K562 (cell line): Measurements from ENCODE around the gene SIRT4. TPM values are rescaled to one million over a fixed set of nuclear protein-coding genes. Genes with fewer than 3 reads are reported as not detected.

Source experiments
- CBX5 ChIP-seq: IDR thresholded peaks from 2 replicates; pipeline ENCODE4 v1.6.1; 2014; ENCODE audit warnings: low read depth, borderline replicate concordance
- JUN ChIP-seq, 2 experiments: sonication (generic) in 1 of 2; formaldehyde crosslinking in 1 of 2; IDR thresholded peaks; 2 replicates each; pipeline versions ENCODE4 v1.6.1 to v1.8.0; 2012 to 2022; ENCODE audit warnings: borderline replicate concordance in 2 of 2, mild to moderate bottlenecking in 2 of 2, improper control_type of control experiment in 1 of 2, low read depth in 1 of 2, low read length in 1 of 2, missing genetic modification reagents in 1 of 2
- KDM5B ChIP-seq: fragments of 200-600 bp; sonication (generic); IDR thresholded peaks from 2 replicates; pipeline ENCODE4 v1.6.1; 2012; ENCODE audit warnings: low read depth, mild to moderate bottlenecking, moderate library complexity, low read length, control low read depth, inconsistent platforms; ENCODE audit not compliant: insufficient replicate concordance
- NCOA6 ChIP-seq: fragments of 450-650 bp; IDR thresholded peaks from 2 replicates; pipeline ENCODE4 v1.6.1; 2017; ENCODE audit warnings: mild to moderate bottlenecking
- POLR2AphosphoS2 ChIP-seq: IDR thresholded peaks from 2 replicates; pipeline ENCODE4 v1.6.1; 2012; ENCODE audit warnings: low read length, improper control_type of control experiment
- TEAD4 ChIP-seq, 2 experiments: sonication (generic) in 1 of 2; formaldehyde crosslinking in 1 of 2; IDR thresholded peaks; 2 replicates each; pipeline versions ENCODE4 v1.6.1 to v1.8.0; 2012 to 2022; ENCODE audit warnings: borderline replicate concordance in 1 of 2, inconsistent platforms in 1 of 2, low read length in 1 of 2, mild to moderate bottlenecking in 1 of 2, missing genetic modification reagents in 1 of 2
- ZNF3 ChIP-seq: fragments of 250-450 bp; sonication (Bioruptor Pico); IDR thresholded peaks from 2 replicates; pipeline ENCODE4 v1.5.0; 2021; ENCODE audit warnings: mild to moderate bottlenecking, moderate library complexity
- polyA plus RNA-seq, 8 experiments: library from polyadenylated mRNA; depleted of rRNA in 4 of 8; stranded (reverse) in 5 of 8; unstranded in 3 of 8; fragments of >200 nt; fragmentation: Nextera tagmentation in 2 of 8; fragmentation: Illumina TruSeq in 1 of 8; extraction: Ambion mirVana in 2 of 8; extraction: Trizol in 1 of 8; gene quantifications; 2 replicates each; pipeline versions ENCODE4 v1.2.1 to v1.2.3, GENCODE V29; 2011 to 2014; ENCODE audit warnings: inconsistent platforms in 1 of 8, missing spikeins in 1 of 8
- total RNA-seq, 7 experiments: library from RNA; depleted of rRNA in 6 of 7; stranded (reverse); fragments of >200 nt in 6 of 7; fragmentation: Illumina TruSeq in 2 of 7; extraction: Trizol in 2 of 7; gene quantifications; 2 replicates each; pipeline versions ENCODE4 v1.2.1 to v1.2.3, GENCODE V29; 2011 to 2021; ENCODE audit warnings: low replicate concordance in 1 of 7
- TF ChIP-seq, protein P1 (sequence below): fragments of 250-450 bp; sonication (Bioruptor Pico); IDR thresholded peaks from 2 replicates; pipeline ENCODE4 v1.4.0; 2020; ENCODE audit warnings: mild to moderate bottlenecking, moderate library complexity
- TF ChIP-seq, protein P2 (sequence below): fragments of 450-650 bp; formaldehyde crosslinking; IDR thresholded peaks from 2 replicates; pipeline ENCODE4 v1.4.0; 2022; ENCODE audit warnings: missing genetic modification characterization
- TF ChIP-seq, protein P3 (sequence below): sonication (generic); formaldehyde crosslinking; IDR thresholded peaks from 2 replicates; pipeline ENCODE4 v1.8.0; 2022; ENCODE audit warnings: mild to moderate bottlenecking, missing genetic modification reagents
- TF ChIP-seq, protein P4 (sequence below), 2 experiments: fragments of 200-800 bp in 1 of 2; sonication (Bioruptor generic) in 1 of 2; sonication (generic) in 1 of 2; formaldehyde crosslinking in 1 of 2; IDR thresholded peaks in 1 of 2; conservative IDR thresholded peaks in 1 of 2; 2 replicates each; pipeline versions ENCODE4 v1.5.0 to v1.6.1; 2016 to 2020; ENCODE audit warnings: missing compliant biosample characterization in 1 of 2, missing genetic modification characterization in 1 of 2, missing genetic modification reagents in 1 of 2
- TF ChIP-seq, protein P5 (sequence below), 2 experiments: fragments of 450-650 bp; IDR thresholded peaks; 2 replicates each; pipeline ENCODE4 v1.6.1; 2016
- TF ChIP-seq, protein P6 (sequence below): sonication (generic); formaldehyde crosslinking; IDR thresholded peaks from 2 replicates; pipeline ENCODE4 v1.9.0; 2022; ENCODE audit warnings: mild to moderate bottlenecking, missing genetic modification reagents

SIRT4 gene
- total and polyA plus RNA-seq, 9 of the 15 experiments (the other 6 are each of a cell fraction or from before 2014, with no cell fraction given), result 0.86 to 5.2 (median 2.4) TPM

DNA sequence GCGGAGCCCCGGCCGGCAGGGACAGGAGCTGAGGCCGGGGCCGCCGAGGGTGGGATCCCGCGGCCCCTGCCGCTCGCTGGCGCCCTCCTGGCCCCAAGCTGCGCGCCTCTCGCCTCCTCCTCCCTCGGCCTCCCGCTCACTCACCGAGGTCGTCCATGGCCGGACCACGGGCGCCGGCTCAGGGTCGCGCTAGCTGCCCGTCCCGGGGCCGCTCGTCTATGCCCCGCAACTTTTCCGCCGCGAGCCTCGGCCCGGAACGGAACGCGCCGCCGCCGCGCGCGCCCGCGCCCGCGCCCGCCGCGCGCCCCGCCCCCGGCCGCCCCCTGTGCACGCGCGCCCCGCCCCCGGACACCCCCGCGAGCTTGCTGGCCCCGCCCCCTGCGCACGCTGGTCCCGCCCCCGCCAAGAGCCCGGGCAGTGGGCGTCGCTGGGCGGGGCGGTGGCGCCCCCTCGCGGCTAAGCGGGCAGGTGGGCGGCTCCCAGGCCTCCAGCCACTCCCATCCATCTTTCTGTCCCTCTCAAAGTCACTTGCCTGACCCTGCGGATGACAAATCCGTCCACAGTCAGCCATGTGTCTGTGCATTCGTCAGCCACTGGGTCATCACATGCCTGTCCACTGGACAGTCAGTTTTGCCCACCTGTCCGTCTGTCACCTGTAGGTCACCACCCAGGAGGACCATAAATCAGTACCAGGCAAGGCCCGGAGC is 36.5 kb upstream of the SIRT4 start, which contains the start of gene PXN (continued):
- TF ChIP-seq, protein P1, sequence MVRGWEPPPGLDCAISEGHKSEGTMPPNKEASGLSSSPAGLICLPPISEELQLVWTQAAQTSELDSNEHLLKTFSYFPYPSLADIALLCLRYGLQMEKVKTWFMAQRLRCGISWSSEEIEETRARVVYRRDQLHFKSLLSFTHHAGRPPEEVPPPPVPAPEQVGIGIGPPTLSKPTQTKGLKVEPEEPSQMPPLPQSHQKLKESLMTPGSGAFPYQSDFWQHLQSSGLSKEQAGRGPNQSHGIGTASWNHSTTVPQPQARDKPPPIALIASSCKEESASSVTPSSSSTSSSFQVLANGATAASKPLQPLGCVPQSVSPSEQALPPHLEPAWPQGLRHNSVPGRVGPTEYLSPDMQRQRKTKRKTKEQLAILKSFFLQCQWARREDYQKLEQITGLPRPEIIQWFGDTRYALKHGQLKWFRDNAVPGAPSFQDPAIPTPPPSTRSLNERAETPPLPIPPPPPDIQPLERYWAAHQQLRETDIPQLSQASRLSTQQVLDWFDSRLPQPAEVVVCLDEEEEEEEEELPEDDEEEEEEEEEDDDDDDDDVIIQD, result no peak
- TF ChIP-seq CBX5 (peak; percentile 16; the same call in 1 of the 2 replicates), NCOA6 (no peak), TEAD4 (IDR thresholded peaks at IDR 0.05; ENCODE audit: low read length) (no peak), TEAD4 (CRISPR knock-in tag; IDR thresholded peaks at IDR 0.05; ENCODE audit: borderline replicate concordance) (no peak), ZNF3 (CRISPR knock-in tag) (no peak), POLR2AphosphoS2 (no peak), JUN (IDR thresholded peaks at IDR 0.05; ENCODE audit: borderline replicate concordance, low read depth, low read length) (peak; percentile 41; the same call in 1 of the 2 replicates), JUN (CRISPR knock-in tag; IDR thresholded peaks at IDR 0.05; ENCODE audit: borderline replicate concordance) (no peak), KDM5B (peak; percentile 57)
- TF ChIP-seq, protein P2, sequence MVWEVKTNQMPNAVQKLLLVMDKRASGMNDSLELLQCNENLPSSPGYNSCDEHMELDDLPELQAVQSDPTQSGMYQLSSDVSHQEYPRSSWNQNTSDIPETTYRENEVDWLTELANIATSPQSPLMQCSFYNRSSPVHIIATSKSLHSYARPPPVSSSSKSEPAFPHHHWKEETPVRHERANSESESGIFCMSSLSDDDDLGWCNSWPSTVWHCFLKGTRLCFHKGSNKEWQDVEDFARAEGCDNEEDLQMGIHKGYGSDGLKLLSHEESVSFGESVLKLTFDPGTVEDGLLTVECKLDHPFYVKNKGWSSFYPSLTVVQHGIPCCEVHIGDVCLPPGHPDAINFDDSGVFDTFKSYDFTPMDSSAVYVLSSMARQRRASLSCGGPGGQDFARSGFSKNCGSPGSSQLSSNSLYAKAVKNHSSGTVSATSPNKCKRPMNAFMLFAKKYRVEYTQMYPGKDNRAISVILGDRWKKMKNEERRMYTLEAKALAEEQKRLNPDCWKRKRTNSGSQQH (CRISPR knock-in tag), result no peak
- TF ChIP-seq, protein P3, sequence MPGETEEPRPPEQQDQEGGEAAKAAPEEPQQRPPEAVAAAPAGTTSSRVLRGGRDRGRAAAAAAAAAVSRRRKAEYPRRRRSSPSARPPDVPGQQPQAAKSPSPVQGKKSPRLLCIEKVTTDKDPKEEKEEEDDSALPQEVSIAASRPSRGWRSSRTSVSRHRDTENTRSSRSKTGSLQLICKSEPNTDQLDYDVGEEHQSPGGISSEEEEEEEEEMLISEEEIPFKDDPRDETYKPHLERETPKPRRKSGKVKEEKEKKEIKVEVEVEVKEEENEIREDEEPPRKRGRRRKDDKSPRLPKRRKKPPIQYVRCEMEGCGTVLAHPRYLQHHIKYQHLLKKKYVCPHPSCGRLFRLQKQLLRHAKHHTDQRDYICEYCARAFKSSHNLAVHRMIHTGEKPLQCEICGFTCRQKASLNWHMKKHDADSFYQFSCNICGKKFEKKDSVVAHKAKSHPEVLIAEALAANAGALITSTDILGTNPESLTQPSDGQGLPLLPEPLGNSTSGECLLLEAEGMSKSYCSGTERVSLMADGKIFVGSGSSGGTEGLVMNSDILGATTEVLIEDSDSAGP, result 0 out of 2 replicates have a peak, but pooled peaks have one; percentile 10
- TF ChIP-seq, protein P4, sequence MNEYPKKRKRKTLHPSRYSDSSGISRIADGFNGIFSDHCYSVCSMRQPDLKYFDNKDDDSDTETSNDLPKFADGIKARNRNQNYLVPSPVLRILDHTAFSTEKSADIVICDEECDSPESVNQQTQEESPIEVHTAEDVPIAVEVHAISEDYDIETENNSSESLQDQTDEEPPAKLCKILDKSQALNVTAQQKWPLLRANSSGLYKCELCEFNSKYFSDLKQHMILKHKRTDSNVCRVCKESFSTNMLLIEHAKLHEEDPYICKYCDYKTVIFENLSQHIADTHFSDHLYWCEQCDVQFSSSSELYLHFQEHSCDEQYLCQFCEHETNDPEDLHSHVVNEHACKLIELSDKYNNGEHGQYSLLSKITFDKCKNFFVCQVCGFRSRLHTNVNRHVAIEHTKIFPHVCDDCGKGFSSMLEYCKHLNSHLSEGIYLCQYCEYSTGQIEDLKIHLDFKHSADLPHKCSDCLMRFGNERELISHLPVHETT (CRISPR knock-in tag; conservative IDR thresholded peaks at IDR 0.05 in 1 of 2, IDR thresholded peaks at IDR 0.05 in 1 of 2), result peak in 1 of 2 experiments; percentile 66; a peak in 1 of 4 replicates
- TF ChIP-seq, protein P5, sequence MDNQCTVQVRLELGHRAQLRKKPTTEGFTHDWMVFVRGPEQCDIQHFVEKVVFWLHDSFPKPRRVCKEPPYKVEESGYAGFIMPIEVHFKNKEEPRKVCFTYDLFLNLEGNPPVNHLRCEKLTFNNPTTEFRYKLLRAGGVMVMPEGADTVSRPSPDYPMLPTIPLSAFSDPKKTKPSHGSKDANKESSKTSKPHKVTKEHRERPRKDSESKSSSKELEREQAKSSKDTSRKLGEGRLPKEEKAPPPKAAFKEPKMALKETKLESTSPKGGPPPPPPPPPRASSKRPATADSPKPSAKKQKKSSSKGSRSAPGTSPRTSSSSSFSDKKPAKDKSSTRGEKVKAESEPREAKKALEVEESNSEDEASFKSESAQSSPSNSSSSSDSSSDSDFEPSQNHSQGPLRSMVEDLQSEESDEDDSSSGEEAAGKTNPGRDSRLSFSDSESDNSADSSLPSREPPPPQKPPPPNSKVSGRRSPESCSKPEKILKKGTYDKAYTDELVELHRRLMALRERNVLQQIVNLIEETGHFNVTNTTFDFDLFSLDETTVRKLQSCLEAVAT (IDR thresholded peaks at IDR 0.05), result no peak
- TF ChIP-seq, protein P6, sequence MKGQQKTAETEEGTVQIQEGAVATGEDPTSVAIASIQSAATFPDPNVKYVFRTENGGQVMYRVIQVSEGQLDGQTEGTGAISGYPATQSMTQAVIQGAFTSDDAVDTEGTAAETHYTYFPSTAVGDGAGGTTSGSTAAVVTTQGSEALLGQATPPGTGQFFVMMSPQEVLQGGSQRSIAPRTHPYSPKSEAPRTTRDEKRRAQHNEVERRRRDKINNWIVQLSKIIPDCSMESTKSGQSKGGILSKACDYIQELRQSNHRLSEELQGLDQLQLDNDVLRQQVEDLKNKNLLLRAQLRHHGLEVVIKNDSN (CRISPR knock-in tag), result peak; percentile 60
